Stimulated activated CD8-positive, alpha-beta memory T cell treated with anti-CD3 and anti-CD28 coated beads, Interleukin-7, amount 100 ng/mL, for 24 hours (primary cell): ENCODE data around the gene OR51T1.
"Not testable (repeated sequence)": the region's sequence is repeated elsewhere in the genome, so short reads cannot be mapped to it uniquely, and the experiment has no call there.

ENCODE experiments used
- DNase-seq: peaks from one replicate; pipeline ENCODE4 v3.0.0-alpha.2; 2020; ENCODE audit warnings: low read depth

Gene OR51T1, protein sequence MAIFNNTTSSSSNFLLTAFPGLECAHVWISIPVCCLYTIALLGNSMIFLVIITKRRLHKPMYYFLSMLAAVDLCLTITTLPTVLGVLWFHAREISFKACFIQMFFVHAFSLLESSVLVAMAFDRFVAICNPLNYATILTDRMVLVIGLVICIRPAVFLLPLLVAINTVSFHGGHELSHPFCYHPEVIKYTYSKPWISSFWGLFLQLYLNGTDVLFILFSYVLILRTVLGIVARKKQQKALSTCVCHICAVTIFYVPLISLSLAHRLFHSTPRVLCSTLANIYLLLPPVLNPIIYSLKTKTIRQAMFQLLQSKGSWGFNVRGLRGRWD

DNA sequence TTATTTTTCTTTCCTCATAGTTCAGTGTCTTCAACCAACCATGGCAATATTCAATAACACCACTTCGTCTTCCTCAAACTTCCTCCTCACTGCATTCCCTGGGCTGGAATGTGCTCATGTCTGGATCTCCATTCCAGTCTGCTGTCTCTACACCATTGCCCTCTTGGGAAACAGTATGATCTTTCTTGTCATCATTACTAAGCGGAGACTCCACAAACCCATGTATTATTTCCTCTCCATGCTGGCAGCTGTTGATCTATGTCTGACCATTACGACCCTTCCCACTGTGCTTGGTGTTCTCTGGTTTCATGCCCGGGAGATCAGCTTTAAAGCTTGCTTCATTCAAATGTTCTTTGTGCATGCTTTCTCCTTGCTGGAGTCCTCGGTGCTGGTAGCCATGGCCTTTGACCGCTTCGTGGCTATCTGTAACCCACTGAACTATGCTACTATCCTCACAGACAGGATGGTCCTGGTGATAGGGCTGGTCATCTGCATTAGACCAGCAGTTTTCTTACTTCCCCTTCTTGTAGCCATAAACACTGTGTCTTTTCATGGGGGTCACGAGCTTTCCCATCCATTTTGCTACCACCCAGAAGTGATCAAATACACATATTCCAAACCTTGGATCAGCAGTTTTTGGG lies at the start of gene OR51T1:
Gene OR51T1, plus strand, starts transcription at position 41 of the 641 bp plus-strand sequence. Its CDS starts 0 bp downstream, at position 41.
- DNase-seq = no peak

DNA sequence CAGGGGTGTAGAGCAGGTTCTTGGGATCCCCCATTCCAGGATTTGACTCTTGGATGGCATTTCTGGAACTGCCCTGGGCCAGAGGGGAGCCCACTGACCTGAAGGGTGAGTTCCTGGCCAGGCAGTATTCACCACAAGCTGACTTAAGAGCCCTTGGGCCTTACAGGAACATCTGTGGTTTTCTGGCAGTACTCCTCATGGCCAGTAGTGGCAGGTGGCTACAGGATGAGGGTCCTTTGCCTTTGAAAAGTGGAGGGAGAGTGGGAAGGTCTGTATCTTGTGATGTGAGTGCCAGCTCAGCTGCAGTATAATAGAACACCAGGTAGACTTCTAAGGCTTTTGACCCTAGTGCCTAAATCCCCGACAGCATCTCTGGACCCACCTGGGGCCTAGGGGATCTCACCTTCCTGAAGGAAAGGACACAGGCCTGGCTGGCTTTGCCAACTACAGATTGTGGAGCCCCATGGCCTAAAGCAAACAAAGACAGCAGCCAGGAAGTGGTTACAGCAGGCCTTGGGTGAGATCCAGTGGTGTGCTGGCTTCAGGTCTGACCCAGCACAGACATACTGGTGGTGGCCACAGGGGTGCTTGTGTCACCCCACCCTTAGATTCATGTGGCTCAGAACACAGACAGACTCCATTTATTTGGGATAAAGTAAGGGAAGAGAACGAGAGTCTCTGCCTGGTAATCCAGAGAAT lies 41.7 kb upstream of the OR51T1 start:
- no peak for DNase-seq

DNA sequence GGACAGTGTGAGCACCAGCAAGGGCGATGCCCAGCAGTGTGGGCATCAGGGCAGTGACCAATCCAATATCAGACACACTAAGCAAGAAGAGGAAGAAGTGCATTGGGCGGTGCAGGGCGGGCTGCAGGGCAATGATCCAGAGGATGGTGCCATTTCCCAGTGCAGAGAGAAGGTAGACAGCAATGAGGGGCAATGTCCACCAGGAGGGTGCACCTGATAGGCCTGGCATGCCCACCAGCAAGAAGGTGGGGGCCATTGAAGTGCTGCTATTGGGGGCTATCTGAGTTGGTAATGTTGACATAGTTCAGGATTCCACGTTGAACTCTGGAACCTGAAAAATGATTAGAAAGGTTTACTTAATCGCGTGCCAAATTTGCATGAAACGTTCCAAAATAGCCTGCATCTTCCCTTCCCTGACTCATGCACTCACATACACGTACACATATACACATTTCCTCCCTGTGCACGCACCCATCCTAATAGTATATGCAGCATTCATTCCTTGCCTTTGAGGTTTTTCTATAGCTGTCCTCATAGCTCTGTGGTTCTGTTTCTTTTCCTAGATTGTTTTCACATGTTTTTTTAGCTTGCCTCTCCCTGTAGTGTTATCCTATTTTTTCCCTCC lies 32.7 kb upstream of the OR51T1 start, which contains the start of gene OR51S1:
Gene OR51S1, minus strand, starts transcription at position 301 of the 625 bp plus-strand sequence. Its CDS starts 0 bp downstream, at position 301.
- no peak for DNase-seq

DNA sequence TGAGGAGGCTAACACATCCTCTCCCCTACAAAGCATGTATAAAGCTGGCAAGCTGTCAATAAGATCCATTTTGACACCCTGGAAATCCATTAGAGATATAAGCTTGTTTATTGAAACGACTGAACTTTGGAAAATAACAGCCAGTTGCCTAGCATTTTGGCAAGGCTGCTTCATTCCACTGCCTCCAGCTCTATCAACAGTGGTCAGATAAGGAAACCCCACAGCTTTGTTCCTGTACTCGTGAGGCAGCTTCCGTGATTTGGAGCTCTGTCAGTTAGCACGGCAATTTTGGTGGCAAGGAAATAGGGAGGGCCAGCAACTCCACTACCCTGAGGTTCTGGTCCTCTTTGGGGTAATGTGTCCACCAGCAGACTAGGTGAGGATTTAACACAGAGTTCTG lies 30.7 kb upstream of the OR51T1 start:
- no peak for DNase-seq

DNA sequence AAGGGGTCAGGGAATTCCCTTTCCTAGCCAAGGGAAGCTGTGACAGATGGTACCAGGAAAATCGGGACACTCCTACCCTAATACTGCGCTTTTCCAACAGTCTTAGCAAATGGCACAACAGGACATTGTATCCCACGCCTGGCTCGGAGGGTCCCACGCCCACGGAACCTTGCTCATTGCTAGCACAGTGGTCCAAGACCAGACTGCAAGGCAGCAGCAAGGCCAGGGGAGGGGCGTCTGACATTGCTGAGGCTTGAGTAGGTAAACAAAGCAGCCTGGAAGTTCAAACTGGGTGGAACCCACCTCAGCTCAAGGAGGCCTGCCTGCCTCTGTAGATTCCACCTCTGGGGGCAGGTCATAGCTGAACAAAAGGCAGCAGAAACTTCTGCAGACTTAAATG lies 27.4 kb upstream of the OR51T1 start:
- DNase-seq = not testable (repeated sequence)

DNA sequence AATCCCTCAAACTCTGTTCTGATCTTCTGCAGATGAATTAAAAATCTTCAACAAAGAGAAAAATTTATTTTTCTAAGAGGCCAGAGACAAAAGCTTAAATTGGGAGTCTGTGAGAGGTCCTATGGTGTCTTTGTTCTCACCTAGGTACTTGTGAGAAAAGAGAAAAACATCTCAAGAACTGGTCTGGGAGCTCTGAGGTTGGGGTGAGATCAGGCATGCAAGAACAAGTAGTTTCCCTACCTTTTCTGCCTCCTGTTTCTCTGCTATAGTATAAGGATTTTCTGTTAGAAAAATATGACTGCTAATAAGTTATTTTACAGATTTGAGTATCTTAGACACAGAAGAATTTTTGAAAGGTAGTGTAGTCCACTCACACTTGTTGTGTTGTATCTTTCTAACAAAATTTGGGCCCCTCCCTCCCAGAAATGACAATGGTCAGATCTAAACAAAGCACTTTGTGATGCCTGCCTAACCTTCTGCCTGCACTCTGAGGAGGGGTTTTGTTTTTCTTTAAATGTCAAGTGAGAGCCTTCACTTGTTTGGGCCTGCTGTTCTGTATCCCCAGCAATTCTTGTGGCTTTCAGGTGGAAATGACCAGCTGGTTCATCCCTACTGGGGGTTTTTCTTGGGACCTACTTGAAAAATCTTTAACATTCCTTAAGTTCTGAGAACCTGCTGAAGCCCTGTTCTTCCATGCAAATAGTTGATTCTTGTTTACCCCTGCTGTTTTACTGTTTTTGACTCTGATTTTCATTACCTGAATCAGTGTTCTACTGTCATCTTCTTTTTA lies 19.1 kb upstream of the OR51T1 start:
- DNase-seq = no peak

DNA sequence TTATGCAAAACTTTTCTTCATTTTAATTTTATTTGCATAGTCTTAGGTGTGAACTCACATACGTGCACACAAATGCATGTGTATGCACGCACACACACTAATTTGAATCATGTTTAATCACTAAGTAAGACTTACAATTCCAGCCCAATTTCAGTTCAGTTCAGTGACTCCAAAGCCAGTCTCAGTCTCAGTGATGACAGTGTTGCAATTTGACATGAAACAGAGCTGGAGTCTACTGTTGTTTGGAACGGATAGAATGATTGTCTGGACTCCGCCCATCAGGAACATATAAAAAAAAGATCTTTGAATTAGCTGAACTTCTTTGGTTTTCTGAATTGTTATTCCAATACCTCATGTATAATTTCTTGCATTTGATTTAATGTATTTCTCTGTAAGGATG lies 17.8 kb upstream of the OR51T1 start:
- no peak for DNase-seq

DNA sequence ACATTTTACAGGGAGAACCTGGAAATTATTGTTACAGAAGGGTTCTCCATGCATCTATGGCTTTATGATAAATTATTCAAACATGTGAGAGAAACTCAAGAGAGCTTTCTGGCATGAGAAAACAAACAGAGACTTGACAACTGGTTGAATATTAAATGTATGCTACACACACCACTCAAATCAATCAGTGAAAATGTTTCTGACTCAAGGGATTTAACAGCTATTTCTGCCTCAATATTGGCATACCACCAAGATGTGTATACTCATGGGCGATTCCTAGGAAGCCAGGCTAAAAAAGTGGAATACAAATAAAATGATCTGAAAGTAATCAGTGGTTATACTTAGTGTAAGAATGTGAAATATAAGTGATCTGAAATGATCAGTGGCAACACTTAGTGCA lies 15.8 kb upstream of the OR51T1 start:
- DNase-seq = no peak

DNA sequence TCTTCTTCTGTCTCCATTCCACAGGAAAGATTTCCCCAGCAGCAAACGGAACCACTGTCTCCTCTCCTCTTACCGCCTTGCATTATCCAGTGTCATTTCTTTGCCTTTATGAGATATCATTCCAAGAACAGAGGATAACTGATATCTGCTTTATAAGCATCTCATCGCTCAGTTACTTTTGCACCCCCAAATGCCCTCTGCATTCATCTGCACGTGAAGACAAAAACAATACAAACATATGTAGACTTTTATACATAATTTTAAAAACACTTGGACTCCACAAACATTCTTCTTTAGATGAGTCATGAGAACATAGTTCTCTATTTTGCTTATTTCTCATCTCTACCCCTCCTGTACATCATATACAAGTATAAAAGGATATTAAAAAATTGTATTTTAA lies 512 bp upstream of the OR51T1 start:
- DNase-seq = no peak

DNA sequence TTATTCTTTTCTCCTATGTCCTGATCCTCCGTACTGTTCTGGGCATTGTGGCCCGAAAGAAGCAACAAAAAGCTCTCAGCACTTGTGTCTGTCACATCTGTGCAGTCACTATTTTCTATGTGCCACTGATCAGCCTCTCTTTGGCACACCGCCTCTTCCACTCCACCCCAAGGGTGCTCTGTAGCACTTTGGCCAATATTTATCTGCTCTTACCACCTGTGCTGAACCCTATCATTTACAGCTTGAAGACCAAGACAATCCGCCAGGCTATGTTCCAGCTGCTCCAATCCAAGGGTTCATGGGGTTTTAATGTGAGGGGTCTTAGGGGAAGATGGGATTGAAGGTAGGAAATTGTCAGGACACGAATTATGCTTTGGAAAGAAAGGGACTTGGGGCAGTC lies 843 bp downstream of the OR51T1 start:
- DNase-seq = no peak

DNA sequence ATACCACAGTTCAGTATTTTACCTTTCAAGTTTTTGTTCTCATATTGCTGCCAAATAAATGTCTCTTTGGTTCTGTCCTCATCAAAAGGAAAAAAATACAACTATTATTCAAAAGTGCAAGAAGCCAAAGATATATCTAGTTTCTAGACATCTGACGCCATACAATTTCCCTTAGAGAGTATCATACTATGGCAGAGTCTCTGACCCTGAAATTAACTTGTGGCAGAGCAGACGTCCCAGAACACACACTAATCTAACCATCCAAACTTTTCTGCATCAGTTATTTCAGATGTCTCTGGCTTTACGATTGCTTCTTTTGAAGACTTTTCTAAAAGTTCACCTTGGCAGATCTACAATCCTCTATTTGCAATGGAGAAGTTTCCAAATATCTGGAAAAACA lies 2.7 kb downstream of the OR51T1 start:
- DNase-seq = no peak

DNA sequence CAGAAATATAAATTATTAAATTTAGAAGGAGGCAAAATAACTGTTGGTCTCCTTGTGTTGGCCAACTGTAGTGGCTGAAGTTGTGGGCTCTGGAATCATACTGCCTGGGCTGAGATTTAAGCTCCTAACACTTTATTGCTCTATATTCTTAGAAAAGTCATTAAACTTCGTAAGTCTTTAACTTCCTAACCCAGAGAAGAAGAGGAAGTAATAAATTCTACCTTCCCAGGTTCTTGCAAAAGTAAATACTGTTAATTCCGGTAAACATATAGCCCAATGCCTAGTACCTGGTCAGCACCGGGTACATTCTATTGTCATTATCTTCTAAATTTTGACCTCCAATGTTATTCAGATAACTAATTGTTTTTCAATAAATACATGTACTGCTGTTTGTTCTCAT lies 4.5 kb downstream of the OR51T1 start:
- no peak for DNase-seq

DNA sequence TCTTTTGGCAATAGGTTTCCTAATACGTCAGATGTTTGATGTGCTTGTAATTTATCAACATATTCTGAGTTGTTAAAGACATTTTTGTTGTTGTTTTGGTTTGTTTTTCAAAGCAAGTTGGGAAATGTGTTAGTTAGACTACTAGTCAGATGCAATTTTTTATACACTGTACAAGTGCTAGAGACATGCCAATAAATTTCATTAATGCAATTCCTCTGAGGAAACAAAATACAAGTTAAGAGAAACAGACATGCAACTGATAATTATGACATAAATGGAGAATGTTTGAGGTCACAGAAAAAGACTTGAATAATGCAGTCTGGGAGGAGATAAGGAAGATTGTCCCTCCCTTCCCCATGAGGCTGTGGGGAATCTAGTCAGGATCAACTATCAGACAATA lies 5.9 kb downstream of the OR51T1 start:
- DNase-seq = no peak

DNA sequence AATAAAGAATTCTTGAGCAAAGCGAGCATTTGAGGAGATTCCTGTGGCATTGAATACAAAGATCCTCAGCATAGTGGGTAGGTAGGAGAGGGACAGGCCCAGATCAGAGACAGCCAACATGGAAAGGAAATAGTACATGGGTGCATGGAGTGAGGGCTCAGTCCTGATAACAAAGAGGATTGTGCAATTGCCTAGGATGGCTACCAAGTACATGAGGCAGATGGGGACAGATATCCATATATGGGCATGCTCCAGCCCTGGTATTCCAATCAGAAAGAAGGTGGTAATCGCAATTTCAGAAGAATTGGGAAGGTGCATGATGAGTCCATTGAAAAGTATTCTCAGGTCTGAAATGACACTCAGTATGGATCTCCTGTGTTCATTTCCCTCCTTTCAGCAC lies 8.6 kb downstream of the OR51T1 start:
- DNase-seq = no peak

DNA sequence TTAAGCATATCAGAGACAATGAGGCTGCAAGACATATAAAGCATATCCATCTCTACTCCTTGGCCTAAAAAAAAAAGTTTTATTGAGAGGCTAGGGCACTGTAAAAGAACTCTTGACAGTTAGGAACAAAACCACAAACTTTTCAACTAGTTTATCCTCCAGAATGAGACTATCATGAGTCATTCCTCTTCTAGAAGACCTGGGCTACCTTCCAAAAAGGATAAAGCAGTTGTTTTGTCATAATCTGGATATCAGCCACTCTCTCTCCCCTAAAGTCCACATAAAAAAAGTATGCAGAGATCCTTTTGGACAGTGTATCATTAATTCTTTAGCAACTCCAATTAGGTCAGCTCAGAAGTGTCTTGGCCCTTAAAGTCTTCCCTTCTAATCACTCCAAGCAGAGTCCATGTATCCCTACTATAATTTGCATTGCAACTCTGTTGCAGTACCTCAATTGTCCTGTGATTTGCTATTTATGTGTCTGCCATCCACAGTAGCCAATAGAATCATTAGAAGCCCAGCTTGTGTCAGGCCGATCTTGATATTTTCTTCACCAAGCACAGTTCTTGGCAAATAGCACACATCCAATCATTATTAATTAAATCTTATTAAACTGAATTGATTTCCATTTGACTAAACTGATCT lies 10.4 kb downstream of the OR51T1 start:
- no peak for DNase-seq

DNA sequence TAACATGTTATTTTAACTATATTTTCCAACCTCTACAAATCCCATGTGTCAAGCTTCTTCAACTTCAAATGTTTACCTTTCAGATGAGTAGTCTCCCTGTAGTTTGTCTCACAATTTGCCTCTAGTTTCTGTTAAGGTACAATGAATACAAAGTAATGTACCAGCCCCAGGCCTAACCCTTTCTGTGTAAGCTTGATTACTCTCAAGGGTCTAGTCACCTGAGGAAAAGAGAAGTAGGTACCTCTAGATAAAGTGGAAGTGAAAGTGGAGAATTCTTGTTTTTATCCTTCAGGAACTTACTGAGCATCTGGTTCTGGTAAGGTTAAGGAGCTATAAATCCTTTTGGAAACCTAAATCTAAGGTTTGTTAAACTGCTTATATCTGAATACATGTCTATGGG lies 21.8 kb downstream of the OR51T1 start, which contains the start of gene OR51A7:
Gene OR51A7, plus strand, starts transcription at position 300 of the 400 bp plus-strand sequence. CDS start 3,587 bp downstream, outside the sequence.
- no peak for DNase-seq

DNA sequence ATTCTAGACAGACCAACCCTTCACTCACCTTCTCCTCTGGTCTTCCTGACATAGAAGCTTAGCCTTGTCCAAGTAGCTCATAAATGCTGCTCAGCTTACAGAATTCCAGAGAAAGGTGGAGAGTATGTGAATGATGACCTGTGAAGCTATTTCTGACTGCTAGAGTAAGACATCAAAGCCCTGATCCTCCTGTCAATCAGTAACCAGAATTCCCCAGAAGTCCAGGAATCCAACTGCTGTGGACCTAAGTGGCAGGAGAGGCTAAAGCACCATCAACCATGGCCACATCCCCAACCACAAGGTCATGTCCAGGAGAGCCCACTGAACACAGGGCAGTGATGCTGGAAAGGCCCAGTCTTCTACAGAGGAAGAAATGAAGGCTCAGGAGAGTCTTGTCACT lies 34.9 kb downstream of the OR51T1 start:
- no peak for DNase-seq

DNA sequence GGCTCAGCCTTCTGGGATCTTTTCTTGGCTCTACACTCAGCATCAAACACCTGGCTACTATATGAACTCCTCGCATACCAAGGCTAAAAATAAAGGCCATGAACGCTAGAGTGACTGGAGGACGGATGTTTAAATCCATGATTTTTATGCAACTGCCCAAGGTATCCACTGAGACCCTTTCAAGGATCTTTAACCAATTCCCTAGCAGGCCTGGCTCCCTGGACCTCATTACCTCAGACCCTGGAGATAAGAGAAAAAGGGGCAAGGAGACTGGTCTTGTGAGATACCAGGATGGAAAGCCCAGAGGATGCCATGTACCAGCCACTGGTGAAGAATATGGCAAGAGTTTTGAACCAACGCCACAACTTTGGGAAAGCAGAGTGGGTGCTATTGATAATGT lies 37.5 kb downstream of the OR51T1 start, which contains the start of gene OR51G2:
Gene OR51G2, minus strand, starts transcription at position 101 of the 400 bp plus-strand sequence. CDS start 3,687 bp downstream, outside the sequence.
- DNase-seq = no peak

DNA sequence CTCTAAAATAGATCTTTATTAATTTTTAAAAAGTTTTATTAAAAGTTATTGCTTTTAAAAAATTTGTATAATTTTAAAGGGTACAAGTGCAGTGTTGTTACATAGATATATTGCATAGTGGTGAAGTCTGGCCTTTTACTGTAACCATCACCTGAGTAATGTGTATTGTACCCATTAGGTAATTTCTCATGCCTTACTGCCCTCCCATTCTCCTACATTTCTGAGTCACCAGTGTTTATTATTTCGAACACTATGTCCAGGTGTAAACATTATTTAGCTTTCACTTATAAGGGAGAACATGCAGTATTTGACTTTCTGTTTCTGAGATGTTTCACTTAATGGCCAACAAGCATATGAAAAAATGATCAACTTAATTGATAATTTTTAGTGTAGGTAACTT lies 40.1 kb downstream of the OR51T1 start:
- no peak for DNase-seq

DNA sequence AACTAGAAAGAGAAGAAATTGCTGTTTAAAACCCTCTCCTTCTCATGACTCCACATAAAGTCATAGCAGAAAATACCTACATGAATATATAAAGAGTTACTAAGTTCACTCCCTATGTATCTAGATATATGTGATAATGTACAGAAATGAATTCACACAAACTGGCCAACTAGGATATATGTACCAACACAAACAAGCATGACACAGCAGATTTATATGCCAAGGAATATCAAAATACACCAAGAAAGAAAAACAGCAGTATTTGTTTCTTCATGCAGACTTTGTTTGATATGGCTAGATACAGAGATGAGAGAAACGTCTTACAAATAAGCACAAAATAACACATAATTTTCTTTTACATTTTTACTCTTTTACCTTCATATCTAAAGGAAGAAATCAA lies 40.6 kb downstream of the OR51T1 start:
- no peak for DNase-seq

DNA sequence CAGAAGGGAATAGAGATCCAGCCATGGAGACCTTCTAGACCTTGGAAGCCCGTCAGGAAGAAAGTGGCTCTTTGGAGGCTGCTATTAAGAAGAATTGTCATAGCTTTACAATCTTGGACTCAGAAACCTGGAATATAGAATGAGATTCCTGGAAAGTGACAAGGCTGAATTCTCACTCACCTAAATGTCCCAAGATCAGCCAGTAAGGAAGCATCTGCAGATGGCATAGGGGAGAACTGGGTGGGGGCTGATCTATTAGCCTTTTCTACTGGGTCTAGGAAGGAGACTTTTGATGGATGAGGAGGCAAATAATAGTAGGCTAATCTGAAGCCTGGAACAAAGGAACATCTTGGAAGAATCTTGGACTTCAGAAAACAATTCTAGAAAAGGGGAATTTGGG lies 42.5 kb downstream of the OR51T1 start, which contains the start of gene OR51G1:
Gene OR51G1, minus strand, starts transcription at position 101 of the 400 bp plus-strand sequence. Its CDS starts 0 bp downstream, at position 101.
- no peak for DNase-seq
